HG02623 (cell line): Measurements from ENCODE around the gene HSD11B1.

Experiments
- ATAC-seq: cut with Tn5 transposase; IDR thresholded peaks from one replicate; pipeline ENCODE4 v1.9.1; 2021; ENCODE audit warnings: moderate library complexity; ENCODE audit not compliant: unreplicated experiment

HSD11B1 gene

DNA sequence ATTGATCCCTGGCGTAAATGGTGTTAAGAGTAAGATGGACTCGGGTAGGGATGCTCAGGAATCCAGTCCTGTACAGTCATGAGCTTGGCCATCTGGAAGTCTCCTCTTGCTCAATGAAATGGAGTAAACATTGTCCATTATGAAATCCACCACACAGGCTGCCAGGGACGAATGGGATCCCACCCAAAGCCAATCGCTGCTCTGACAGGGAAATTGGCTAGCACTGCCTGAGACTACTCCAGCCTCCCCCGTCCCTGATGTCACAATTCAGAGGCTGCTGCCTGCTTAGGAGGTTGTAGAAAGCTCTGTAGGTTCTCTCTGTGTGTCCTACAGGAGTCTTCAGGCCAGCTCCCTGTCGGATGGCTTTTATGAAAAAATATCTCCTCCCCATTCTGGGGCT lies at the start of gene HSD11B1:
HSD11B1 (plus strand) TSS at position 263 of the 400 bp plus-strand sequence; CDS start at position 360, 97 bp downstream.
- ATAC-seq: no peak

DNA sequence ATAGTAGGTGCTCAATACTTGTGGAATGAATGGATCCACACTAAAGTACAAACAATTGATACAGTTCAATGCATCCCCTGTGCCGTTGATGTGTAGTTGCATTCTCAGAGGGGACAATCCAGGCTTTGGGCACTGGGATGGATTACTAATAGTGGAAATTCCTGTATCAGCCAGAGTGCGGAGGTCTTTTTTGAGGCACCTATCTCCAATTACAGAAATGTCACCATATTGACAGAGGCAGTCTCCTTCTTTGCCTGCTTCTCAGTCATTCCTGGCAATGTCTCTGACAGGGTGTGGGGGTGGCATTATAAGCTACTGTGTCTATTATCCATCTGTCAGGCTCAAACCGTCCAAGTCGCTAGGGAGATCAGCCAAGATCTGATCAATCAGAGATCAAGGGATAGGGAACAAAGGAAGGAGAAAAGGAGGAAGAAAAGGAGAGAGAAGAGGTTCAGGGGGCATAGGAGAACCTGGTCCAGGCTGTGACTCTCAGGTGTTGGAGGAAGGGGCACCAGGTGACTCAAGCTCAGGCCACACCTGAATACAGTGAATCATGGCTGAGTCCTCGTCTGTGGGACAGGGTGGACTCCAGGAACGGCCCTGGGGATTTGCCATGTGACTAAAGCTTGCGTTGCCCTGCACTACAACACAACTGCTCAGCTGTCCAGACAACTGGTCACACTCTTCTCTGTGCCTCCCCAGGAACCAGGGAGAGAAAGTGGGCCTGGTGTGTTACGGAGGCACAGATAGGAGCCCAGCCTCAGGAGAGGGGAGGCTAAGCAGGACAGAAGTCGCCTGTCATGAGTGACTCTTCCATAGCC lies 49.0 kb upstream of the HSD11B1 start:
- ATAC-seq: no peak

DNA sequence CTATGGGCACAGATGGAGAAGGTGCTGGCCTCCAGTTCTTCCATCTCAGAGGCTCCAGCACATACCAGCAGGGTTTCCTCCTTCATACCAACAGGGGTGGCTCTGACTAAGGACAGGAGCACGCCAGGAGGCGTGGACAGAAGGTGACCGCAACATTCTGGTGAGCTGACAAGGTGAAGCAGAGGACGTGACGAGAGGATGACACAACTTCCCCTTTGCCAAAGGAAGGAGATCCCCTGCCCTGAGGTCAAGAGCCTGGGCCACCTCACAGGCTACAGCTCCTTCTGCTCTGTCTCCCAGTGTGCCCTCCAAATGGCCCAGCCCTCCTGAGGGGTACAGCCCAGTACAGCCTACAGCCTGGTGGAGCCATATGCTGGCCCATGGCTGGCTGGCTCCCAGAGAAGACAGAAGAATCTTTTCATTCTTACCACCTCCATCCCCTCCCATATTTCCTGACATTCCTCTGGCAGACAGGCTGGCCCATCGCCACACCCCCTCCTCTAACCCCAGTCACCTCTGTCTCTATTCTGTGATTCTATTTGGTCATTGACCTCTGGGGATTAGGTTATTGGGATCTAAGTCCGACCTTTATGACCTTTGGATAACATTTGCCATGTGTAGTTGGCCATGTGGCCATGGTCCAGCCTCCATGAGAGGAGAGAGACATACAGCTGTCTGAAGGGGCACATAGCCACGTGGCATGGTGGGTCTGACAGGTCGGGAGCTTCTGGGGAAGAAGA lies 47.3 kb upstream of the HSD11B1 start:
- no peak for ATAC-seq

DNA sequence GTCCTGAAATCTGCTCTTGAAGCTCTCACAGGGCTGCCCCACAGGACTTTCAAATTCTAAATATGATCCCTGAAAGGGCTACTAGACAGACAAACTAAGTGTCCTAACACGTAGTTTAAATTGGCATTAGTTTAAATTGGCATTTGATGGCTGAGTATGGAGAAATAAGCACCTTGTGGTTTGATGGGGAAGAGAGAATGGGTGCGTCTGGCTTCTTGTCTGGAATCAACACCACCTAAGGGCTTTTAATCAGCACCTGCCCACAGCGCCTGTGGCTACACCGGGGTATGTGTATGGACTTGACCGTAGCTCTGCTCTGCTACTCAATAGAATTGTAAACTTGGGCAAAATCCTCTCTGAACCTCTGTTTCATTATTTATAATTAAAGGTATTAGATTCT lies 46.7 kb upstream of the HSD11B1 start:
- no peak for ATAC-seq

DNA sequence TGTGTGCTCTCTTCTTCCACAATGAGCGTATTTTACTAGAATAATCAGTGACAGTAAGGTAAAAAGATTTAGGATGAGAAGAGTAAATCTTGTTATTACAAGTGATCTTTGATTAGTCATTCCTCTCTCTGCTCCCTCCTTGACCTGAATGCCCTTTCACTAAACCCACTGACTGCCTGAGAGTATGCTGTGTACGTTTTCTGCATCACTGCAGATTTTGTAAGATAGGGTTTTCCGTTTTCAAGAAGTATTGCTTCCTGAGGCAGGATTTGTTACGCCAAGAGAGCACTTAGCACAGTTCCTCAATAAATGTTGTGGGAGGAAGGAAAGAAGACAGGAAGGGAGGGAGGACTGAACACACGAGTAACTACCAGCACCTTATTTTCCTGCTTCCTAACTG lies 44.7 kb upstream of the HSD11B1 start:
- peak; percentile 76 for ATAC-seq

DNA sequence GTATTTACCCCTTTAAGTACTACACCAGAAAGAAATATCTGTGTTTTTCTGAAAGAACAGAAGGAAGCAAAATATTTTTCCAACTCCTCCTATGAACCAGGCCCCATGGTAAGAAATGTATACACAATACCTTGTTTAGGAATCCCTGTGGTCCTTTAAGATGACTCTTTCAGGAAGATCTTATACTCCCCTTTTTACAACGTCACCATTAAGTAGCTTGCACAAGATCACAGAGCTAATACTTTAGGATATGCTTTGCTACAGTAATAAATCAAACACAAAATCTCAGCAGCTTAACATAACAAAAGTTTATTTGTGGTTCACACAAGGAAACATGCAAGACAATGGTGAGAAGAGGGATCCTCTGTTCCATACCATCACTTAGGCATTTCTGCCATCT lies 43.6 kb upstream of the HSD11B1 start:
- no peak for ATAC-seq

DNA sequence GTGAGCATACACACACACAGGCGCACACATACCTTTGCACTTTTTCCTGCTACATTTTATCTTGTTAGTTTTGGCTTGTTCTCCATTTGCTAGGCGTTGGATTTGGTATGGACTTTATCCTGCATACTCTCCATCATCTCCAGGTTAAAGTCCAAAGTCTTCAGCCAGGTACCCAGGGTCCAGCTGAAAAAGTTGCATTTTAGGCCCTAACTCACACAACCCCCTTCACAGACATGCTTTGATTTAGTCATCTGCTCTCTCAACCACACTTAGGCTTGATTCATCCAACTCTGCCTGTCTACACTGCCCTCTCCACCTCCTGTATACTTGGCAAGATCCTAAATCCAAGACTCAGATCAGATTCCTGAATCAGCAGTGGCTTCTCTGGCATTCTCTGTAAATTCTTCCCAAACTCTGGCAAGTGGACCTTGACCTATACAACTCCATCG lies 41.7 kb upstream of the HSD11B1 start:
- no peak for ATAC-seq

DNA sequence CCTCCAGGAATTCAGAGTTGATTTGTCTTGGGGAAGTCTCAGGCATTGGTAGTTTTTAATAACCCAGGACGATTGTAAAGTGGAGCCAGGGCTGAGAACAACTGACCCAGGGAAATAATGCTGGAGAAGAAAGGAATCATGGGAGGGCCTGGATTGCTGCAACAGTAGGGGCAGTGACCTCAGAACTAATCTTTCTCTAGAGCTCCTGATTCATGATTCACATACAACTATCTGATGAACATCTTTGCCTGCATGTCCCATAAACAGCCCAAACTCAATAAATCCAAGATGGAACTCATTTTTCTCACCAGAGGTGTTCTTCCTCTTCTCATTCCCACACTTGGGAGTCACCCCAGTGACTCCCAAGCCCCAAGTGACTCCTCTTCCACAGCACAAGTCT lies 37.5 kb upstream of the HSD11B1 start:
- ATAC-seq: no peak

DNA sequence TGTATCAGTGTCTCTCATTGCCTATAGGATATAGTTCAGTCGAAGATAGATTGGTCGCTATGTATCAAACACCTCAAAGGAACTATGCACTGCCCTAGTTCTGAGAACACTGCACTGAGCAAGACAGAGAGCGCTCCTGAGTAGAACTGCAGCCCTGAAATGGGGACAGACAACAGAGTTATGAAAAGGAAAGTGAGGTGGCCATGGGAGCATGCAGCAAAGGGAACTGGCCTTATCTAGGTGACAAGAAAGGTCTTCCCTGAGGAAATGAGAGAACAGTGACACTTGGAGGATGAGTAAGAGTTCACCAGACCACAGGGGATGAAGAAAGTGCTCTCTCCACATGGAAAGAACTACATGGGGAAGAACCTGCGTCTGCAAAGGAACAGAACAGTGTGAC lies 36.9 kb upstream of the HSD11B1 start:
- ATAC-seq: no peak

DNA sequence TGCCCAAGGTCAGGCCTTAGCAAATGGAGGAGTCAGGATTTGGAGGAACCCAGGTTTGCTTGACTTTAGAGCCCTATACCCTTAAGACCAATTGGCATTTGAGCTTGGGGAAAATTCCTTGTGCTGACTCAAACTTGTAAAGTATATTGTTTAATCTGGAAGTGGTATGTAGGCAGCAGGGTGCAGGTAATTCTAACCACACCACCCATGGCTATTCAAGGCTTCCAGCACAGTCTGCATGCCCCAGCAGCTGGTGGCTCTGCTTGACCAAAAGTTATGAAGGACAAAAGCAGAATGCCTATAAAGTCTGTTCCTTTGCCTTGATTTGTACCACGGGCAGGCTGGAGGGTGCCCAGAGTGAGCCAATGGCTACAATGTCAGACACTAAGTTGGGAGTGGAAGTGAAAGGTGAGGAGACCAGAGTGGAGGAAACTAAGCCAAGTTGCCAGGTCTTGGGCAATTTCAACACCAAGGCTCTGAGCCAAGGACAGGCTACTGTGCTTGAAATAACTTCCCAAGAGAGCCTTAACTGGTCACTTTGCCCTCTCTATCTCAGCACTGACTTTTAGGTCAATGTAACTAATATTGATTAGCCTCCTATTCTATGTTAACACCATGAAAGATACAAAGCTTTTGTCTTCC lies 34.1 kb upstream of the HSD11B1 start:
- ATAC-seq: no peak

DNA sequence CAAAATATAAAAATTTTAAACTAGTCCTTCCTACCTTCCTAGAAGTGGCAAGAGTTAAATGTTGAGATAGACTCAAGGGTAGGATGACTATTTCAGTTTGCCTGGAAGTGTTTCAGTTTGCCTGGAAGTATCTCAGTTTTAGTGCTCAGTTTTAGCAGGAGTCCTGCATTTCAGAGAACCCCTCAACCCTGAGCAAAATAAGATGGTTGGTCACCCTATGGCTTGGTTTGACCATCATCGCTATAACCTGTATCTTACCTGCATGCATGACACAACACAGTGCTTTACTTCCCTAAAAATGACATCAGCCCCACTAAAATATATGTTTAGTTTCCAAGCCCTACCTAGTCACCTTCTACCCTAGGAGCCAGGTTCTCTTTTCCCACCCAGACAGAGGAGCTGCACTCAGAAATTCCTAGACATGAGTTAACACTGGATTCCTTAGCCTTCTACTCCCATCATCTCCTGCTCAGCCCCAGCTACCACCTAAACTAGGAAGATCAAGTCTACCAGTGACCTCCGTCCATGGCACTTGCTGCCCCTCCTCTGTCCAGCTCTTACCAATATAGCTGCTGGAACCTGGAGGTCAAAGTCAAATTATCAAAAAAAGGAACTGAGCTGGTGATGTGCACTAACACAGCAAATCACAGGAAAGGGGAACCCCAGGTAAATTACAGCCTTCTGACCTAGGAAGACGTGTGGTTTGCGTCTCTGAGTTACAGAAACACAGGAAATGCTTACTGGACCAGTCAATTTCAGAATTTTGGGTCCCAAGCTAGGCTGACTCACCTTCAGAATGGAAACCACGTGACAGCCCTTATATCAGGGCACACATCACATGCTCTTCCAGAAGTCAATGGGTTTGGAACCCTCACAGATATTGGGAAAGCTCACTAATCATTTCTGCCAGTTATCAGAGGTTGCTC lies 31.7 kb upstream of the HSD11B1 start:
- peak; percentile 89 for ATAC-seq

DNA sequence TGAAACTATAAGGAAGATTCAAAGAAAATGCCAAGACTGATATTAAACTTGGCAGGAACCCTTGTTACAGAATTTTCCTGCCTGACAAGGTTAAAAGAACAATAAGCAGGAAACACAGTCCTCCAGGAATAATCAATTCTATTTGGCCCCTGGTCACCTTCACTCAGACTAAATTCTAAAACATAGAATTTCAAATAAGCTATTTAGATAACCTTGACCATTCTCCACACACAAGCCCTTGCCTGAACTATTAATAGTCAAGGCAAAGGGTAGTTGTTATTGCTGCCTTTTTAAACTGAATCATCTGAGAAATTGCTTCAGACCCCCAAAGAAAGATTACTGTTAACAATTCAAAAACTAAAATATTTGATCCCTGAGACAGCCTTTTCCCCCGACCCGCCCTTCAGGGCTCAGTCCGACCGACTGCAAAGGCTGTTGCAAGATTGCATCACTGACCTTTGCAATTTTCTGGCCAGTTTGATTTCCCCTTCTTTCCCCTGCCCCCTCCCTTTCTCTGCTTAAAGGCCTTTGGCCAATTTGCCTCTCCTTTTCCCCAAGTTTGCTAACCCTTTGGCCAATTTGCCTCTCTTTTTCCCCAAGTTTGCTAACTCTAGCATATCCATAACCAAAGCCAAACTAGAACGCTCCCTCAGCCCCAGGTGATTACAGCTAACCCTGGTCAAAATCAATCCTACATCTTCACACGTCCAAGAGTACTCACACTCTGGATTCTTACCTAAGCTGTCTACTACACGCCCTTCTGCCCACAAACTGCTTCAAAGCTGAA lies 30.8 kb upstream of the HSD11B1 start:
- no peak for ATAC-seq

DNA sequence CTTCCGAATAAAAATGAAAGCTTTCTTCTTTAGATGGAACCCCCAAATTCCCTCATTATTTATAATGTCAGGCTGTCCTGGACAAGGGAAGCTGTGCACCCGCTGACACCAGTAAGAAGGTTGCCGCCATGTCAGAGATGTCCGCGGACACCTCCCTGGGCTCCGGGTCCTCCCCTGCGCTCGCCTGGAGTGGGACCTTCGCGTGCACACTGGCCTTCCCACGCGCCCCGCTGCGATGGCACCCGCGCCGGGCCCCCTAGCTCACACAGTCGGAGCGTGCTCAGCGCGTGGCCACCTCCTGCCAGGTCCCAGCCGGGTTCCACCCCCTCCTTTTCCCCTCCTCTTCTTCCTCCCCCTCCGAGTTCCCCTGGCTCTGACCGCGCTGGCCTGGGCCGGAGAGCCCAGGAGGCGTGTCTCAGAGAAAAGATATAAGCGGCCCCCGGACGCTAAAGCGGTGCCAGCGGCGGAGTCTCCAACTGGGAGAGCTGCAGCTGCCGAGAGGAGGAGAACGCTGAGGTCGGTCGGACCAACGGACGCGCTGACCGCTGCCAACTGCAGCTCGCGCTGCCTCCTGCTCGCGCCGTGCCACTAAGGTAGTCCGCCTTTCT lies 29.6 kb upstream of the HSD11B1 start, which contains the start of gene G0S2:
G0S2 (plus strand) TSS at position 456 of the 608 bp plus-strand sequence. CDS start 273 bp downstream, outside the sequence.
- no peak for ATAC-seq

DNA sequence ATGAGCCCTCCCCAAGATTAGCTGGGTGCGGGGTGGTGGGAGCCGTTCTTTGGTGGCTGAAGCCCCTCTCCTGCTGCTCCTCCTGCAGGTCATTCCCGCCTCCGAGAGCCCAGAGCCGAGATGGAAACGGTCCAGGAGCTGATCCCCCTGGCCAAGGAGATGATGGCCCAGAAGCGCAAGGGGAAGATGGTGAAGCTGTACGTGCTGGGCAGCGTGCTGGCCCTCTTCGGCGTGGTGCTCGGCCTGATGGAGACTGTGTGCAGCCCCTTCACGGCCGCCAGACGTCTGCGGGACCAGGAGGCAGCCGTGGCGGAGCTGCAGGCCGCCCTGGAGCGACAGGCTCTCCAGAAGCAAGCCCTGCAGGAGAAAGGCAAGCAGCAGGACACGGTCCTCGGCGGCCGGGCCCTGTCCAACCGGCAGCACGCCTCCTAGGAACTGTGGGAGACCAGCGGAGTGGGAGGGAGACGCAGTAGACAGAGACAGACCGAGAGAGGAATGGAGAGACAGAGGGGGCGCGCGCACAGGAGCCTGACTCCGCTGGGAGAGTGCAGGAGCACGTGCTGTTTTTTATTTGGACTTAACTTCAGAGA lies 29.0 kb upstream of the HSD11B1 start:
- ATAC-seq: no peak

DNA sequence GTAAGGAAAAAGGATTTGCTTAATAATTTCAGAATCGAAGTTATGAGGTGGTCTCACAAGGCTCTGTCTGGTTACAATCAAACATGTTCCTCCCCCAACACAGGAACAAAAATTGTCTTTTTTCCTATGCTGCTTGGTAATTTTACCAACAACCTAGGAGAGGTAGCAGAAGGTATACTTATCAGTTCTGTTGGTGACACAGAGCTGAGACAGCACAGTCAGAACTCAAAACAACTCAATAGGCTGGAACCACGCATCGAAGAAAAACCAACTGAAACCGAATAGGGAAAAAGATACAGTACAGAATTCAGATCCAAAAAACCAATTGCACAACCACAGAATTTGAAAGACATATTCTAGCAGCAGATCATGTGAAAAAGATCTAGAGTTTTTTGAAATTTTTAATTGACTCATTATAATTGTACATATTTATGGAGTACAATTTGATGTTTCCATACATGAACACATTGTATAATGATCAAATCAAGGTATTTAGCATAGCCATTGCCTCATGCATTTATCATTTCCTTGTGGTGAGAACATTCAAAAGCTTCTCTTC lies 25.6 kb upstream of the HSD11B1 start:
- no peak for ATAC-seq

DNA sequence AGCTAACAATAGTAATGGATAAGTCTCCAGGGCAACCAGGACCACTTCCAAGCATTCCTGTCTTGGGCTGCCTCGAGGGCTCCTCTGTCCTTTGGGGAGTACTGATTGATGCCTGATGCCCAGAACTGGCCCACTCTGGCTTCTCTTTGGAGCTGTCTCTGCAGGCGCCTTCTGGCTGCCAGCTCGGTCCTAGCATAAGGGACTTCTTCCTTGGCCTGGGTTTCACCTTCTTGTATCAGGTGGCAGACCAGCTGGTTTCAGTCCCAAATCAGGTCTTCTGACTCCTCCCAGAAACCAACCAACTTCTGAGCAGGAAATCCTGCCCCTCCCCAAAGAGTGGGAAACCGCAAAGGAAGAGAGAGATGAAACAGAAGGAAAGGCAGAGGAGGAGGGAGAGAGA lies 18.8 kb upstream of the HSD11B1 start:
- ATAC-seq: no peak

DNA sequence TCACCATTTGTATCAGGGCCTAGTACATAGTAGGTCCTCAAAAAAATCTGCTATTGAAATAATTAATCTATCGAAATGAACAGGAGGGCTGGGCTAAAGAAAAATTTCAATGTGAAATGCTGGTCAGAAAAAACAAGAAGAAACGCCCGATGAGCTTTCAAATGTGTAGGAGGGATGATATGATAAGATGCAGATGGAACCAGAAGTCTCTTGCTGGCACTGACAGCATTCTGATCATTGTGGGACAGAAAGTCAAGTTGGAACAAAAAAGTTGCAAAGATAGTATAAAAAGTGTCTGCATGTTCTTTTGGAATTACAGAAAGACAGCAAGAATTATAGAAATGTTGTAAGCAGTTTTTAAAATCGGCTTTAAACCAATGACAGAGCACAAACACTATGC lies 18.3 kb upstream of the HSD11B1 start:
- no peak for ATAC-seq

DNA sequence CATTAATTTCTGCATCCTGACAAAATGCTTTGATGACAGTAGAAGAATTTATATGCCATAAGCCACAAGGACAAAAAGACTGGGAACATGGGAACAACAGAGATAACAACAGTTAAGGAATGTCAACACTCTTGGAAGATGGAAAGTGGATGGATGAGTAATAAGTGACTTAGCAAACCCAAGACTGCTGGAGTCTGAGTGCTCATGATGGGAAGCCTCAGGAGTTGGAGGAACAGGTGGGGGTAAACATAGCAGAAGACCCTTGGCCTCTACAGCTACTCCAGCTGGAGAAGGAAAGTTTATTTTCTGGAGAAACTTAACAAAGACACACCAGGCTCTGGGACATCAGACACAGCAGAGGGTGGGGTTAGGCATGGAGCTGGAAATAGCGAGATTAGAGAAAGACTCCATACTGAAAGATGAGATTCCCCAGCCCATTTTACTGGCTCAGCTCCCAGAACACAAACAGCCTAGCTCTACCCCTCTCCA lies 15.9 kb upstream of the HSD11B1 start:
- ATAC-seq: no peak
